ENCODE results near the gene RCAN1. TPM values are rescaled to one million over a fixed set of nuclear protein-coding genes. Genes with fewer than 3 reads are reported as not detected.

Gene RCAN1
- total RNA-seq, 5 donors from 2014 or later (not counting 1 experiment from before 2014, with no cell fraction given) = 5.2 to 8.2 (median 5.8) TPM

GRCh38 chr21:34526618-34527290 lies 88.2 kb downstream of the RCAN1 start:
- H3K36me3 Mint-ChIP-seq = peaks cover 11% of the 10 kb centered on the region
- Histone ChIP-seq H3K4me1 (ENCODE audit: control insufficient read depth in 1 of 2, extremely low read depth in 1 of 2, insufficient read depth in 2 of 2, low read length in 2 of 2) (peaks cover 0 to 4% of the 10 kb centered on the region in 2 experiments), H3K9me3 (no peaks in the 10 kb centered on the region), H3K4me3 (ENCODE audit: control insufficient read depth in 1 of 2, extremely low read depth in 1 of 2, low read length in 1 of 2) (peak overlapping the region in 1 of 2 donors; percentile 18), H3K27ac (ENCODE audit: low read length) (no peak overlapping the region), H3K27me3 (replicated peaks in 1 of 2; ENCODE audit: control insufficient read depth in 2 of 2, extremely low read depth in 1 of 2, insufficient read depth in 2 of 2, low read length in 1 of 2) (no peaks in the 10 kb centered on the region), H3K36me3 (ENCODE audit: control insufficient read depth in 2 of 2, extremely low read depth in 1 of 2, insufficient read depth in 1 of 2, low read length in 1 of 2) (no peaks in the 10 kb centered on the region)
- no peaks in the 10 kb centered on the region for H3K27me3 Mint-ChIP-seq
- DNase-seq = peak in 1 of 35 experiments; percentile 6
- peak overlapping the region; percentile 62 to 72 (median 67) for H3K4me3 Mint-ChIP-seq
- H3K4me1 Mint-ChIP-seq = peaks cover 0 to 14% (median 13%) of the 10 kb centered on the region in 3 donors
- peak overlapping the region; percentile 55 to 82 for H3K27ac Mint-ChIP-seq
- peak in 2 of 4 experiments; percentile 35 to 45 for ATAC-seq (replicated peaks in 1 of 4)
- 39% methylated on average over 2 of the region's 10 CpGs for WGBS (ENCODE audit: insufficient coverage)
- POLR2A ChIA-PET = no interaction called here
- H3K9me3 Mint-ChIP-seq = peaks cover 4 to 8% (median 7%) of the 10 kb centered on the region in 3 donors
- CTCF ChIA-PET = no interaction called here

DNA sequence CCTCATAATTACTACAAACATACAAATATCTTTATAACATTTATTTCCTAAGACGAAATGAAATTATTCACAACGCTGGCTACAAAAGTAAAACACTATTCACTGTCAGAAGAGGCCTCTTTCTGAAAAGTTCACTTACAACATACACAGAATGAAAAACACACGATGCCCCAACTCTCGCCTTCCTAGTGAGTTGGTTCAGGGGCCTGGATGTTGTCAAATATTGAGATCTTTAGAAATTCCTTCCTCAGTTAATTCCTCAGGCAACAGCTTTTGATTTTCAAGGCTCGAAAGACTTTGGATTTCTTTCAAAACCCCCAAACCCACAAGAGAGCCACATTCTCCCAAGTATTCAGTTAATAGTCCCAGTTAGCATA lies 88.7 kb downstream of the RCAN1 start:
- Histone ChIP-seq H3K9me3 (no peaks in the 10 kb centered on the region), H3K27me3 (replicated peaks in 1 of 2; ENCODE audit: control insufficient read depth in 2 of 2, extremely low read depth in 1 of 2, insufficient read depth in 2 of 2, low read length in 1 of 2) (no peaks in the 10 kb centered on the region), H3K4me3 (ENCODE audit: control insufficient read depth in 1 of 2, extremely low read depth in 1 of 2, low read length in 1 of 2) (peak overlapping the region in 1 of 2 donors; percentile 18), H3K27ac (ENCODE audit: low read length) (no peak overlapping the region), H3K4me1 (ENCODE audit: control insufficient read depth in 1 of 2, extremely low read depth in 1 of 2, insufficient read depth in 2 of 2, low read length in 2 of 2) (peaks cover 0 to 4% of the 10 kb centered on the region in 2 experiments), H3K36me3 (ENCODE audit: control insufficient read depth in 2 of 2, extremely low read depth in 1 of 2, insufficient read depth in 1 of 2, low read length in 1 of 2) (no peaks in the 10 kb centered on the region)
- Mint-ChIP-seq H3K27ac (peak overlapping the region; percentile 55 to 82), H3K36me3 (peaks cover 15% of the 10 kb centered on the region), H3K27me3 (no peaks in the 10 kb centered on the region), H3K4me1 (peaks cover 0 to 14% (median 13%) of the 10 kb centered on the region in 3 donors), H3K9me3 (peaks cover 4 to 8% (median 7%) of the 10 kb centered on the region in 3 donors), H3K4me3 (peak overlapping the region; percentile 62 to 72 (median 67))
- CTCF ChIA-PET = no interaction called here
- POLR2A ChIA-PET = no interaction called here
- ATAC-seq (replicated peaks in 1 of 4) (no peak), DNase-seq (no peak)
- no CpG with 5 or more reads among the region's 5 CpGs for WGBS (ENCODE audit: insufficient coverage)

DNA sequence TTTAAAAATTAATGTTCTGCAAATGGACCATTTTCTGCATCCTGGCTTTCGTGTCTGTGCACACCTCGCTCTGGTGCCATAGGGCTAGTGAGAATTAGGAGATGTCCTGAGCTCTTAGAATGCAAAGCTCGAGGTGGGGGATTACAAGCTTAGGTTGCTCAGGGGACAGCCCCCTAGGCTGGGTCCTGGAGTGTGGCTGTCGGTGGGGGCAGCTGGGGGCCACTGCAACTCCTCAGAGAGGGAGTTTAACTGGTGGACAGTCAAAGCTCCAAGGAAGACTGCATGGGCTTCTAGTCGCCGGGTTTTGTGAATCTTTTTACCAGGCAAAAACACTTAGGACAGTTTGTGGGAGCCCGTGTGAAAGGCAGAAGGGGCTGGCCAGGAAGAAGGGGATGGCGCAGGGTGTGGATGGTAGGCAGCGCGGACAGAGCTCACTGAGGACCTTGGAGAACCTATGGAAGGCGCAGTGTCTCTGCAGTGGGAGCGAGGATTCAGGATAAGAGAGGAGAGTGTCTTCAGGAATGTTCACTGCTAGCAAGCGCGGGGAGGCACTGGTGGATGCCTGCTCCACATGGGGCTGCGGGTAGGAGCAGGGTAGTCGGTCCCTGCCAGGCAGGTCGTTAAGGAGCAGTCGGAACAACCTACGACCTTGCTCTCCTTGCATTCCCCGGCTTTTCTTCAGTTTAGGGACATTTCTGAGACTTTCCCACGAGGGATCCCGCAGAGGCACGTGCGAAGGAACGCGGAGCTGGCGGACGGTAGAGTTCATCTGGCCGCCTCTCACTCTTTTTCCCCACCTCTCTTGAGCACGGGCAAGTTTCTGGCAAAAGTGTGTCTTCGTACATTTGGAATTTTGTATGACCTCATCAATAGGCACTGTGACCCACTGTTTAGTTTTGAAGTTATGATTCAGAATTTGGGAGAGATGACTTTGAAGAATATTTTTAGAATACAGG lies 90.0 kb downstream of the RCAN1 start:
- CTCF ChIA-PET = no interaction called here
- Histone ChIP-seq H3K9me3 (no peaks in the 10 kb centered on the region), H3K36me3 (ENCODE audit: control insufficient read depth in 2 of 2, extremely low read depth in 1 of 2, insufficient read depth in 1 of 2, low read length in 1 of 2) (peaks cover 0 to 7% of the 10 kb centered on the region in 2 donors), H3K27ac (ENCODE audit: low read length) (no peak overlapping the region), H3K27me3 (replicated peaks in 1 of 2; ENCODE audit: control insufficient read depth in 2 of 2, extremely low read depth in 1 of 2, insufficient read depth in 2 of 2, low read length in 1 of 2) (no peaks in the 10 kb centered on the region), H3K4me3 (ENCODE audit: control insufficient read depth in 1 of 2, extremely low read depth in 1 of 2, low read length in 1 of 2) (no peak overlapping the region), H3K4me1 (ENCODE audit: control insufficient read depth in 1 of 2, extremely low read depth in 1 of 2, insufficient read depth in 2 of 2, low read length in 2 of 2) (peaks cover 0 to 4% of the 10 kb centered on the region in 2 experiments)
- Mint-ChIP-seq H3K4me1 (peaks cover 0 to 14% (median 13%) of the 10 kb centered on the region in 3 donors), H3K27me3 (no peaks in the 10 kb centered on the region), H3K9me3 (peaks cover 4 to 7% (median 5%) of the 10 kb centered on the region in 3 donors), H3K4me3 (no peak overlapping the region), H3K27ac (no peak overlapping the region), H3K36me3 (peaks cover 22% of the 10 kb centered on the region)
- POLR2A ChIA-PET = no interaction called here
- 94% methylated on average over 22 of the region's 31 CpGs for WGBS (ENCODE audit: insufficient coverage)
- no peak for DNase-seq
- no peak for ATAC-seq (replicated peaks in 1 of 4)

DNA sequence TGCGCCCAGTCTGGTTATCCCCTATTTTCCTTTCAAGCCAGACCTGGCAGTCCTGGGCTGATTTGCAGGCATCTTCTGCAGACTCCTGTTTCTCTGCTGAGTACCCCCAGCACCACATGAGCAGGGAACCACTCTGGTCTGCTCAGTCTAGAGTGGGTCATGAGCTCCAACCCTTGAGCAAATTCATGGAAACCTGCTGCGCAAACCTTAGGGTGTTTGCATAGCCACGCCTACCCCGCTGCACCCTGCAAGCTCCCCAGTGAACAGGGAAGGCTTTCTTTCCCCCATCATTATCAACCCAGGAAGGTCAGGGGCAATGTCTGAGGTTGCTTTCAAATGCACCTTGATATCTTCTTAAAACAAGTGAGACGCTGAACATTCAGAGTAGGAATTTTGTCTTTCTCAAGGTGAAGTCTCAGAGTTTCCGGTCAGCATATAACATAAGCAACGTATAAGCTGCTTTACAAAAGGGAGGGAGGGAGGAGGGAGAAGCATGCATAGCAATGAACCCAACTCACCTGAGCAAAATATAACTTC lies 91.8 kb downstream of the RCAN1 start:
- Histone ChIP-seq H3K36me3 (ENCODE audit: control insufficient read depth in 2 of 2, extremely low read depth in 1 of 2, insufficient read depth in 1 of 2, low read length in 1 of 2) (peaks cover 0 to 7% of the 10 kb centered on the region in 2 donors), H3K4me3 (ENCODE audit: control insufficient read depth in 1 of 2, extremely low read depth in 1 of 2, low read length in 1 of 2) (no peak overlapping the region), H3K4me1 (ENCODE audit: control insufficient read depth in 1 of 2, extremely low read depth in 1 of 2, insufficient read depth in 2 of 2, low read length in 2 of 2) (peaks cover 0 to 4% of the 10 kb centered on the region in 2 experiments), H3K9me3 (no peaks in the 10 kb centered on the region), H3K27ac (ENCODE audit: low read length) (no peak overlapping the region), H3K27me3 (replicated peaks in 1 of 2; ENCODE audit: control insufficient read depth in 2 of 2, extremely low read depth in 1 of 2, insufficient read depth in 2 of 2, low read length in 1 of 2) (no peaks in the 10 kb centered on the region)
- no peak for ATAC-seq (replicated peaks in 1 of 4)
- peaks cover 0 to 4% (median 2%) of the 10 kb centered on the region in 3 donors for H3K9me3 Mint-ChIP-seq
- no peak overlapping the region for H3K27ac Mint-ChIP-seq
- H3K4me3 Mint-ChIP-seq = no peak overlapping the region
- DNase-seq = no peak
- WGBS (ENCODE audit: insufficient coverage) = 91% methylated on average over 1 of the region's 7 CpGs
- peaks cover 0 to 14% (median 13%) of the 10 kb centered on the region in 3 donors for H3K4me1 Mint-ChIP-seq
- no peaks in the 10 kb centered on the region for H3K27me3 Mint-ChIP-seq
- peaks cover 27% of the 10 kb centered on the region for H3K36me3 Mint-ChIP-seq
- ChIA-PET POLR2A (no interaction called here), CTCF (no interaction called here)

- ATAC-seq (replicated peaks in 1 of 4) (no peak), DNase-seq (no peak)
- Histone ChIP-seq H3K4me3 (ENCODE audit: control insufficient read depth in 1 of 2, extremely low read depth in 1 of 2, low read length in 1 of 2) (no peak overlapping the region), H3K9me3 (no peaks in the 10 kb centered on the region), H3K36me3 (ENCODE audit: control insufficient read depth in 2 of 2, extremely low read depth in 1 of 2, insufficient read depth in 1 of 2, low read length in 1 of 2) (peaks cover 0 to 7% of the 10 kb centered on the region in 2 donors), H3K27me3 (replicated peaks in 1 of 2; ENCODE audit: control insufficient read depth in 2 of 2, extremely low read depth in 1 of 2, insufficient read depth in 2 of 2, low read length in 1 of 2) (no peaks in the 10 kb centered on the region), H3K4me1 (ENCODE audit: control insufficient read depth in 1 of 2, extremely low read depth in 1 of 2, insufficient read depth in 2 of 2, low read length in 2 of 2) (peaks cover under 1 to 4% of the 10 kb centered on the region in 2 experiments), H3K27ac (ENCODE audit: low read length) (no peak overlapping the region)
- no peaks in the 10 kb centered on the region for H3K9me3 Mint-ChIP-seq
- peaks cover 0 to 20% (median 17%) of the 10 kb centered on the region in 3 donors for H3K4me1 Mint-ChIP-seq
- ChIA-PET CTCF (no interaction called here), POLR2A (no interaction called here)
- no peak overlapping the region for H3K27ac Mint-ChIP-seq
- H3K4me3 Mint-ChIP-seq = no peak overlapping the region
- no peaks in the 10 kb centered on the region for H3K27me3 Mint-ChIP-seq
- WGBS (ENCODE audit: insufficient coverage) = 85% methylated on average over 4 of the region's 6 CpGs
- peaks cover 35% of the 10 kb centered on the region for H3K36me3 Mint-ChIP-seq
Observed at GRCh38 chr21:34522284-34522683, 92.6 kb downstream of the RCAN1 start.

GRCh38 chr21:34521561-34521960 lies 93.4 kb downstream of the RCAN1 start:
- no peak for ATAC-seq (replicated peaks in 1 of 4)
- no peak overlapping the region for H3K4me3 Mint-ChIP-seq

More at GRCh38 chr21:34521561-34521960, 93.4 kb downstream of the RCAN1 start:
- Histone ChIP-seq H3K9me3 (no peaks in the 10 kb centered on the region), H3K4me1 (ENCODE audit: control insufficient read depth in 1 of 2, extremely low read depth in 1 of 2, insufficient read depth in 2 of 2, low read length in 2 of 2) (peaks cover 0 to 2% of the 10 kb centered on the region in 2 experiments), H3K27me3 (replicated peaks in 1 of 2; ENCODE audit: control insufficient read depth in 2 of 2, extremely low read depth in 1 of 2, insufficient read depth in 2 of 2, low read length in 1 of 2) (no peaks in the 10 kb centered on the region), H3K36me3 (ENCODE audit: control insufficient read depth in 2 of 2, extremely low read depth in 1 of 2, insufficient read depth in 1 of 2, low read length in 1 of 2) (peaks cover 0 to 7% of the 10 kb centered on the region in 2 donors), H3K27ac (ENCODE audit: low read length) (no peak overlapping the region), H3K4me3 (ENCODE audit: control insufficient read depth in 1 of 2, extremely low read depth in 1 of 2, low read length in 1 of 2) (no peak overlapping the region)
- peaks cover 38% of the 10 kb centered on the region for H3K36me3 Mint-ChIP-seq
- H3K9me3 Mint-ChIP-seq = no peaks in the 10 kb centered on the region
- CTCF ChIA-PET = no interaction called here
- POLR2A ChIA-PET = no interaction called here
- H3K27ac Mint-ChIP-seq = no peak overlapping the region
- WGBS (ENCODE audit: insufficient coverage) = 92% methylated on average over 6 of the region's 7 CpGs
- H3K27me3 Mint-ChIP-seq = no peaks in the 10 kb centered on the region
- H3K4me1 Mint-ChIP-seq = peaks cover 0 to 12% (median 9%) of the 10 kb centered on the region in 3 donors
- no peak for DNase-seq
